DOHH2 (cell line): ENCODE results near the gene CFAP43.

ENCODE experiments used
- H3F3A ChIP-seq: fragments of 200-600 bp; sonication (generic), shearing (Covaris generic); 2 replicates; pipeline ENCODE4 v1.6.0; 2016; ENCODE audit warnings: antibody characterized with exemption, mild to moderate bottlenecking; ENCODE audit not compliant: control insufficient read depth, insufficient read depth
- H3K27ac ChIP-seq: fragments of 200-600 bp; sonication (generic); 2 replicates; pipeline ENCODE4 v1.5.1; 2014; ENCODE audit warnings: low read depth, mild to moderate bottlenecking, low read length, moderate library complexity
- H3K27me3 ChIP-seq: fragments of 200-600 bp; sonication (generic); 2 replicates; pipeline ENCODE4 v1.6.1; 2014; ENCODE audit warnings: mild to moderate bottlenecking, low read length, mixed read lengths; ENCODE audit not compliant: control insufficient read depth
- H3K36me3 ChIP-seq: fragments of 200-600 bp; sonication (generic); 2 replicates; pipeline ENCODE4 v1.6.1; 2014; ENCODE audit warnings: mild to moderate bottlenecking, low read length, moderate library complexity, mixed read lengths; ENCODE audit not compliant: control insufficient read depth
- H3K4me1 ChIP-seq: fragments of 200-600 bp; sonication (generic); 2 replicates; pipeline ENCODE4 v1.6.1; 2014; ENCODE audit warnings: mild to moderate bottlenecking, low read length, mixed read lengths; ENCODE audit not compliant: control insufficient read depth
- H3K4me2 ChIP-seq: fragments of 200-600 bp; sonication (generic); 2 replicates; pipeline ENCODE4 v1.6.0; 2014; ENCODE audit warnings: mild to moderate bottlenecking, low read length, moderate library complexity
- H3K4me3 ChIP-seq: fragments of 200-600 bp; sonication (generic); 2 replicates; pipeline ENCODE4 v1.5.1; 2014; ENCODE audit warnings: mild to moderate bottlenecking, low read length, mixed read lengths
- H3K79me2 ChIP-seq: fragments of 200-600 bp; sonication (generic); 2 replicates; pipeline ENCODE4 v1.6.1; 2014; ENCODE audit warnings: mild to moderate bottlenecking, low read length, mixed read lengths; ENCODE audit not compliant: control insufficient read depth
- H3K9me2 ChIP-seq: fragments of 200-600 bp; sonication (generic); replicated peaks from 2 replicates; pipeline ENCODE4 v1.6.1; 2014; ENCODE audit warnings: mild to moderate bottlenecking, low read length, mixed read lengths; ENCODE audit not compliant: control insufficient read depth
- H3K9me3 ChIP-seq: fragments of 200-600 bp; sonication (generic); 2 replicates; pipeline ENCODE4 v1.6.1; 2014; ENCODE audit warnings: antibody characterized with exemption, low read length, mixed read lengths; ENCODE audit not compliant: control insufficient read depth, insufficient read depth
- H4K20me1 ChIP-seq: fragments of 200-600 bp; sonication (generic); 2 replicates; pipeline ENCODE4 v1.6.0; 2014; ENCODE audit warnings: low read depth, mild to moderate bottlenecking, antibody characterized with exemption, low read length, moderate library complexity; ENCODE audit not compliant: control insufficient read depth, insufficient read depth
- EZH2phosphoT487 ChIP-seq: fragments of 200-600 bp; sonication (generic); IDR thresholded peaks from 2 replicates; pipeline ENCODE4 v1.6.1; 2017; ENCODE audit warnings: borderline replicate concordance, mild to moderate bottlenecking, antibody characterized with exemption, low read length, moderate library complexity, mixed read lengths
- TF ChIP-seq, protein P1 (sequence below): fragments of 200-600 bp; sonication (generic); IDR thresholded peaks from one replicate; pipeline ENCODE4 v1.5.1; 2014; ENCODE audit warnings: antibody characterized with exemption, mild to moderate bottlenecking, low read depth, low read length; ENCODE audit not compliant: poor library complexity, severe bottlenecking

CFAP43 gene

GRCh38 chr10:104259456-104259855 is 27.3 kb upstream of the CFAP43 start:
- Histone ChIP-seq H3K4me2 (no peak overlapping the region), H3K79me2 (peaks cover 88% of the 10 kb centered on the region)
- TF ChIP-seq, protein P1, sequence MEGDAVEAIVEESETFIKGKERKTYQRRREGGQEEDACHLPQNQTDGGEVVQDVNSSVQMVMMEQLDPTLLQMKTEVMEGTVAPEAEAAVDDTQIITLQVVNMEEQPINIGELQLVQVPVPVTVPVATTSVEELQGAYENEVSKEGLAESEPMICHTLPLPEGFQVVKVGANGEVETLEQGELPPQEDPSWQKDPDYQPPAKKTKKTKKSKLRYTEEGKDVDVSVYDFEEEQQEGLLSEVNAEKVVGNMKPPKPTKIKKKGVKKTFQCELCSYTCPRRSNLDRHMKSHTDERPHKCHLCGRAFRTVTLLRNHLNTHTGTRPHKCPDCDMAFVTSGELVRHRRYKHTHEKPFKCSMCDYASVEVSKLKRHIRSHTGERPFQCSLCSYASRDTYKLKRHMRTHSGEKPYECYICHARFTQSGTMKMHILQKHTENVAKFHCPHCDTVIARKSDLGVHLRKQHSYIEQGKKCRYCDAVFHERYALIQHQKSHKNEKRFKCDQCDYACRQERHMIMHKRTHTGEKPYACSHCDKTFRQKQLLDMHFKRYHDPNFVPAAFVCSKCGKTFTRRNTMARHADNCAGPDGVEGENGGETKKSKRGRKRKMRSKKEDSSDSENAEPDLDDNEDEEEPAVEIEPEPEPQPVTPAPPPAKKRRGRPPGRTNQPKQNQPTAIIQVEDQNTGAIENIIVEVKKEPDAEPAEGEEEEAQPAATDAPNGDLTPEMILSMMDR, result no peak
- TF ChIP-seq EZH2phosphoT487, result no peak

DNA sequence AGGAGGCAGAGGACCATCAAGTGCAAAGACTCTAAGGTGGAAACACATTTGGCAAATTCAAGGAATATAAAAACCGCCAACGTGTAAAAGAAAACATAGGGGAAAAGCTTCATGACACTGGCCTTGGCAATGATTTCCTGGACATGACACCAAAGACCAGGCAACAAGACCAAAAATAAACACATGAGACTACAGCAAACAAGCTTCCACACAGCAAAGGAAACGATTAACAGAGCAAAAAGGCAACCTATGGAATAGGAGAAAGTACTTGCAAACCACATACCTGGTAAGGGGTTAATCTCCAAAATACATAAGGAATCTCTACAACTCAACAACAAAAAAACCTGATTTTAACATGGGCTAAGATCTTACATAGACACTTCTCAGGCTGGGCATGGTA is 26.0 kb upstream of the CFAP43 start:
- H3K27ac ChIP-seq, result no peak overlapping the region
- no peak overlapping the region for H3K4me2 ChIP-seq
- peaks cover 24% of the 10 kb centered on the region for H3K4me1 ChIP-seq
- H3F3A ChIP-seq, result no peaks in the 10 kb centered on the region
- H3K79me2 ChIP-seq, result peaks cover 79% of the 10 kb centered on the region
- H4K20me1 ChIP-seq, result 0 out of 2 replicates have a peak, but pooled peaks cover 3% of the 10 kb centered on the region
- no peaks in the 10 kb centered on the region for H3K27me3 ChIP-seq
- TF ChIP-seq, protein P1, result no peak
- no peak for TF ChIP-seq EZH2phosphoT487
- no peak overlapping the region for H3K4me3 ChIP-seq
- H3K9me3 ChIP-seq, result no peaks in the 10 kb centered on the region
- H3K36me3 ChIP-seq, result peaks cover 73% of the 10 kb centered on the region
- no peaks in the 10 kb centered on the region for H3K9me2 ChIP-seq

More at GRCh38 chr10:104259456-104259855, 27.3 kb upstream of the CFAP43 start:
- Histone ChIP-seq H3F3A (peaks cover 7% of the 10 kb centered on the region; the same call in 1 of the 2 replicates), H3K27ac (no peak overlapping the region), H3K4me3 (no peak overlapping the region), H3K27me3 (no peaks in the 10 kb centered on the region), H3K9me3 (no peaks in the 10 kb centered on the region), H3K36me3 (peaks cover 86% of the 10 kb centered on the region), H3K9me2 (no peaks in the 10 kb centered on the region), H4K20me1 (0 out of 2 replicates have a peak, but pooled peaks cover 3% of the 10 kb centered on the region), H3K4me1 (peaks cover 19% of the 10 kb centered on the region)

- H3F3A ChIP-seq, result no peaks in the 10 kb centered on the region
- TF ChIP-seq, protein P1, result no peak
- TF ChIP-seq EZH2phosphoT487, result no peak
- no peak overlapping the region for H3K27ac ChIP-seq
- 0 out of 2 replicates have a peak, but pooled peaks cover 3% of the 10 kb centered on the region for H4K20me1 ChIP-seq
- peak overlapping the region; percentile 95 for H3K4me3 ChIP-seq
- peaks cover 63% of the 10 kb centered on the region for H3K36me3 ChIP-seq
- H3K79me2 ChIP-seq, result peaks cover 71% of the 10 kb centered on the region
- no peaks in the 10 kb centered on the region for H3K9me3 ChIP-seq
- H3K4me1 ChIP-seq, result peaks cover 24% of the 10 kb centered on the region
- no peaks in the 10 kb centered on the region for H3K9me2 ChIP-seq
- H3K4me2 ChIP-seq, result peak overlapping the region; percentile 93
- H3K27me3 ChIP-seq, result no peaks in the 10 kb centered on the region
These were observed 25.1 kb upstream of the CFAP43 start for GRCh38 chr10:104257235-104257634.
